MCF 10A (cell line): ENCODE measurements around the gene KRT222. TPM values are rescaled to one million over a fixed set of nuclear protein-coding genes. Genes with fewer than 3 reads are reported as not detected.

Source experiments
- BruUV-seq: library from RNA; stranded (reverse); fragments of 400-500 nt; replicated peaks from 2 replicates; lab custom pipeline; 2021; lab: Mats Ljungman, UMichigan
- CTCF ChIA-PET: fragments of 300-600 bp; sonication (Branson Sonifier 250); formaldehyde crosslinking; extraction: SDS; loops from one replicate; lab custom pipeline; 2021; ENCODE audit warnings: antibody characterized with exemption, inconsistent platforms; lab: Yijun Ruan, JAX
- POLR2A ChIA-PET: fragments of 300-600, 350-650 bp; sonication (Branson Sonifier 250); formaldehyde crosslinking; extraction: SDS; loops from one replicate; lab custom pipeline; 2020; ENCODE audit warnings: antibody characterized with exemption, inconsistent platforms; lab: Yijun Ruan, JAX
- DNase-seq: peaks from one replicate; pipeline ENCODE4 v3.0.0-alpha.2; 2018; ENCODE audit not compliant: unreplicated experiment
- H3K27ac Mint-ChIP-seq: one replicate; pipeline ENCODE4 v1.8.0; 2022; ENCODE audit warnings: mild to moderate bottlenecking, low read depth, mixed read lengths; ENCODE audit not compliant: unreplicated experiment
- H3K27me3 Mint-ChIP-seq: one replicate; pipeline ENCODE4 v1.8.0; 2022; ENCODE audit warnings: mixed read lengths; ENCODE audit not compliant: insufficient read depth, unreplicated experiment
- H3K36me3 Mint-ChIP-seq: one replicate; pipeline ENCODE4 v1.8.0; 2022; ENCODE audit warnings: mild to moderate bottlenecking, moderate library complexity, mixed read lengths; ENCODE audit not compliant: insufficient read depth, unreplicated experiment
- H3K4me1 Mint-ChIP-seq: one replicate; pipeline ENCODE4 v1.8.0; 2022; ENCODE audit warnings: mixed read lengths; ENCODE audit not compliant: insufficient read depth, unreplicated experiment
- H3K4me3 Mint-ChIP-seq: one replicate; pipeline ENCODE4 v1.8.0; 2022; ENCODE audit warnings: mild to moderate bottlenecking, moderate library complexity, mixed read lengths; ENCODE audit not compliant: unreplicated experiment
- H3K9me3 Mint-ChIP-seq: one replicate; pipeline ENCODE4 v1.8.0; 2022; ENCODE audit warnings: mixed read lengths; ENCODE audit not compliant: unreplicated experiment
- intact Hi-C: fragments of 100-400 bp; cut with micrococcal nuclease; formaldehyde crosslinking; loops from 2 replicates; pipeline ENCODE4 v1.14.1; 2022
- total RNA-seq: library from RNA; stranded (reverse); gene quantifications from 2 replicates; pipeline ENCODE4 v1.2.3, GENCODE V29; 2022
- TF ChIP-seq, protein P1 (sequence below): fragments of 200-600 bp; IDR thresholded peaks from one replicate; pipeline ENCODE4 v1.8.0; 2022; ENCODE audit warnings: antibody characterized with exemption, mild to moderate bottlenecking; ENCODE audit not compliant: unreplicated experiment

The KRT222 gene
- total RNA-seq, 1 experiment from 2014 or later, result 0.49 TPM

DNA sequence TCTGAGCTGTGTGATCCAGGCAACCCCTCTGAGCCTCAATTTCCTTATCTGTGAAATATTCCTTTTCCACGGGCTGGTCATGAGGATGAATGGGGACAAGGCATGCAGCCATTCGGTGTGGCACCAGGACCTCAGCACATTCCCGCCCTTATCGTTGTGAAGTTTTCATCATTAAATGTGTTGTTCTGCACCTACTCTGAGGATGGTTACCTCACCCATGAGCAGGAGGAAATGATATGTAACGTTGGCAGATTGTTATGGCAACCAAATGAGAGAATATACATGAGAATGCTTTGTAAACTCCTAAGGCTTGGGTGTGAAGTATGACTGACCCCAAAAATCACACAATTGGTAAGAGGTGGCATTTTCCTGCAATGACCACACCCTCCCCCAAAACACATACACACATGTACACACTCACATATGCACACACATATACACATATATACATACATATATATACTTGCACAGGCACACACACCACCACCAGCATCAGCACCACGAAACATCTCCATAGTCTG, 56.9 kb downstream of the KRT222 start:
- CTCF ChIA-PET, result interaction anchor here (1.2 kb wide), 1 partner anchor 13 kb away, joined by 4 read pairs; no protein-coding TSS in a partner anchor
- TF ChIP-seq, protein P1, sequence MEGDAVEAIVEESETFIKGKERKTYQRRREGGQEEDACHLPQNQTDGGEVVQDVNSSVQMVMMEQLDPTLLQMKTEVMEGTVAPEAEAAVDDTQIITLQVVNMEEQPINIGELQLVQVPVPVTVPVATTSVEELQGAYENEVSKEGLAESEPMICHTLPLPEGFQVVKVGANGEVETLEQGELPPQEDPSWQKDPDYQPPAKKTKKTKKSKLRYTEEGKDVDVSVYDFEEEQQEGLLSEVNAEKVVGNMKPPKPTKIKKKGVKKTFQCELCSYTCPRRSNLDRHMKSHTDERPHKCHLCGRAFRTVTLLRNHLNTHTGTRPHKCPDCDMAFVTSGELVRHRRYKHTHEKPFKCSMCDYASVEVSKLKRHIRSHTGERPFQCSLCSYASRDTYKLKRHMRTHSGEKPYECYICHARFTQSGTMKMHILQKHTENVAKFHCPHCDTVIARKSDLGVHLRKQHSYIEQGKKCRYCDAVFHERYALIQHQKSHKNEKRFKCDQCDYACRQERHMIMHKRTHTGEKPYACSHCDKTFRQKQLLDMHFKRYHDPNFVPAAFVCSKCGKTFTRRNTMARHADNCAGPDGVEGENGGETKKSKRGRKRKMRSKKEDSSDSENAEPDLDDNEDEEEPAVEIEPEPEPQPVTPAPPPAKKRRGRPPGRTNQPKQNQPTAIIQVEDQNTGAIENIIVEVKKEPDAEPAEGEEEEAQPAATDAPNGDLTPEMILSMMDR, result no peak
- Mint-ChIP-seq H3K4me1 (no peaks in the 10 kb centered on the region), H3K4me3 (no peak overlapping the region), H3K27me3 (peaks cover 40% of the 10 kb centered on the region), H3K36me3 (no peaks in the 10 kb centered on the region), H3K9me3 (no peaks in the 10 kb centered on the region), H3K27ac (no peak overlapping the region)
- POLR2A ChIA-PET, result interaction anchor here (0.7 kb wide), 1 partner anchor 11 kb away, joined by 3 read pairs; no protein-coding TSS in a partner anchor
- no TSS peak for BruUV-seq
- intact Hi-C loops, result no loop called here
- DNase-seq, result no peak

DNA sequence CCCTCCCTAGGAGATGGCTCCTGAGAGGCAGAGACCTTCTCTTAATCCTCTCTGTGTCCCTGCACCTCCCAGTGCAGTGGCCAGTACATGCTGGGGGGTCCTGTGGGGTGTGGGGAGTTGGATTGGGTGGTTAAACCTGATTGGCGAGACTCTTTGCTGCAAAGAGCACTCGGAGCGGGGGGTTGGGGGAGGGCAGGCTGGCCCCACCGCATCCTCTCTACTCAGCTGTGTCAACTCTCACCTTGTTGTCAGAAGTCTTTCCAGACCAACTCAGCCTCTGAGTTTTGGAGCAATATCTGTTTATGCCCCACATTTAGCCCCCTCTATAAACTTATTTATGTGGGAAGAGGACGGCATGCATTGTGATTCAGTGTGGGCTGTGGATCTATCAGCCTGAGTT, 57.3 kb downstream of the KRT222 start:
- CTCF ChIA-PET, result interaction anchor here (1.2 kb wide), 1 partner anchor 13 kb away, joined by 4 read pairs; no protein-coding TSS in a partner anchor
- POLR2A ChIA-PET, result no interaction called here
- BruUV-seq, result no TSS peak
- TF ChIP-seq, protein P1, result no peak
- no peaks in the 10 kb centered on the region for H3K4me1 Mint-ChIP-seq
- intact Hi-C loops, result no loop called here
- H3K4me3 Mint-ChIP-seq, result no peak overlapping the region
- H3K27me3 Mint-ChIP-seq, result peaks cover 35% of the 10 kb centered on the region
- H3K36me3 Mint-ChIP-seq, result no peaks in the 10 kb centered on the region
- H3K27ac Mint-ChIP-seq, result no peak overlapping the region
- no peaks in the 10 kb centered on the region for H3K9me3 Mint-ChIP-seq
- no peak for DNase-seq

DNA sequence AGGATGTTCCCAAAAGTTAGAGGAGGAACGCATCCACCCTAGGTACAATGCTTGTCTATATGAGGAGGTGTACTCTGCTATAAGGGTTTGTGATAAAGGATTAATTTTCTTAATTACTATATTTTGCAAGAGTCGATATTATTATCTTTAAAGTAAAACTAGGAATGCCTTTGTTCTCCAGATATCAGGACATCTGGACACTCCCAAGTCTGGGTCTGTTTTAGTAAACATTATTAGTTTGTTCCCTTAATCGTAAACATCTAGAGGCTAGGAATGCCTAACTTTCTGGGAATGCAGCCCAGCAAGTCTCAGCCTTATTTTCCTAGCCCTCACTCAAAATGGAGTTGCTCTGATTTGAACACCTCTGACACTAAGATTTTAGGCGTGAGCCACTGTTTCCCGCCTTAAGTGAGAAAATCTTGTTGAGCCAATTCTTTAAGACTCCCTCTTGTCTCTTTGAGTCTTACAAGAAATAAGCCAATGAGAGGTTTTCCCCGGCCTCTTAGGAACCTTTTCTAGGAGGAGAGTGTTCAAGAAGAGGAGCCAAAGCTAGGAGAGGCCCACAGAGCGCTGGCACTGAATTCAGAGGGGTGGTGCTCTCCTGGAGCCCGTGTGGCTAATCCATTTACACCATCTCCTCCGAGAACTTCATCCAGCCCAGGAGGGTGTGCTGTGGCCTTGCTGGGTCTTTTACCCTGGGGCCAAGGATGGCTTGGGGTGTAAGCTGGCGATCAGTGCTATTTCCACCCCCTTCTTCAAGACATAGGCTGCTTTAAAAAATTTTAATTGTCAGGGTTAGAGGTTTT, 58.2 kb downstream of the KRT222 start:
- Mint-ChIP-seq H3K4me1 (no peaks in the 10 kb centered on the region), H3K4me3 (no peak overlapping the region), H3K9me3 (no peaks in the 10 kb centered on the region), H3K27me3 (peaks cover 26% of the 10 kb centered on the region), H3K27ac (no peak overlapping the region), H3K36me3 (no peaks in the 10 kb centered on the region)
- no peak for DNase-seq
- ChIA-PET CTCF (no interaction called here), POLR2A (interaction anchor here (0.7 kb wide), 1 partner anchor 18 kb away, joined by 3 read pairs; no protein-coding TSS in a partner anchor)
- BruUV-seq, result no TSS peak
- intact Hi-C loops, result no loop called here
- TF ChIP-seq, protein P1, result no peak

GRCh38 chr17:40605306-40605705, 59.7 kb downstream of the KRT222 start:
- no peak overlapping the region for H3K27ac Mint-ChIP-seq
- BruUV-seq, result no TSS peak
- H3K36me3 Mint-ChIP-seq, result no peaks in the 10 kb centered on the region
- ChIA-PET POLR2A (interaction anchor here (0.6 kb wide), 1 partner anchor 42 kb away, joined by 3 read pairs; the partner anchor contains the start of gene SMARCE1), CTCF (interaction anchor here (0.6 kb wide), 1 partner anchor 118 kb away, joined by 3 read pairs; no protein-coding TSS in a partner anchor)
- H3K9me3 Mint-ChIP-seq, result no peaks in the 10 kb centered on the region
- H3K27me3 Mint-ChIP-seq, result peaks cover 12% of the 10 kb centered on the region
- intact Hi-C loops, result no loop called here
- DNase-seq, result no peak
- TF ChIP-seq, protein P1, result no peak
- H3K4me1 Mint-ChIP-seq, result no peaks in the 10 kb centered on the region
- H3K4me3 Mint-ChIP-seq, result no peak overlapping the region
